ENCODE data around the gene COG8. TPM values are rescaled to one million over a fixed set of nuclear protein-coding genes. Genes with fewer than 3 reads are reported as not detected.

COG8 gene
- total and polyA plus RNA-seq, 4 donors, result 11.2 to 37.4 (median 24.2) TPM

DNA sequence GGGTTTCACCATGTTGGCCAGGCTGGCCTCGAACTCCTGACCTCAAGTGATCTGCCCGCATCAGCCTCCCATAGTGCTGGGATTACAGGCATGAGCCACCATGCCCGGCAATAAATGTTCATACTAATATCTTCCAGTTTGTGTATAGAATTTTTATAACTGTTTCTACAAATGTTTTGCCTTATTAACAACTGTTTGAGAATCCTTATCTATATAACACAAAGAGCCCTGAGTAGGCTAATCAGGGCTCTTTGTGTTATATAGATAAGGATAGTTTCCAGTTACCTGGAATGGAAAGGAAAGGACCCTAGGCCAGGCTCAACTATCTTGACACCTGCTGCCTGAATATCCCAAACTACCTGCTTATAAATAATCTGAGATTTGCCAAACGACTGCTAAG lies 29.5 kb upstream of the COG8 start:
- Histone ChIP-seq H3K36me3 (ENCODE audit: control insufficient read depth in 4 of 4, insufficient read depth in 3 of 4, low read depth in 1 of 4, low read length in 3 of 4) (peaks cover 10 to 55% (median 47%) of the 10 kb centered on the region in 4 donors), H3K4me1 (ENCODE audit: control insufficient read depth in 4 of 4, insufficient read depth in 4 of 4, low read length in 3 of 4) (peaks cover 0 to 13% (median 10%) of the 10 kb centered on the region in 4 donors), H3K4me3 (ENCODE audit: low read depth in 1 of 3, low read length in 3 of 3) (no peak overlapping the region), H3K27ac (ENCODE audit: low read depth in 1 of 2, low read length in 2 of 2) (no peak overlapping the region), H3K9me3 (ENCODE audit: control insufficient read depth in 4 of 4, low read length in 3 of 4) (no peaks in the 10 kb centered on the region), H3K27me3 (ENCODE audit: control insufficient read depth in 4 of 4, insufficient read depth in 4 of 4, low read length in 3 of 4) (no peaks in the 10 kb centered on the region), H3K9ac (ENCODE audit: low read depth in 1 of 2, low read length in 2 of 2) (no peak overlapping the region)
- WGBS, result 98% methylated on average over 4 of the region's 4 CpGs
- DNase-seq (ENCODE audit: low spot score), result no peak
- TF ChIP-seq FOXA1 (IDR thresholded peaks at IDR 0.05) (no peak), YY1 (IDR thresholded peaks at IDR 0.05) (no peak), JUND (IDR thresholded peaks at IDR 0.05) (no peak), NR2F2 (IDR thresholded peaks at IDR 0.05) (no peak), TAF1 (conservative IDR thresholded peaks at IDR 0.05) (no peak), HNF4G (IDR thresholded peaks at IDR 0.05) (no peak), ZBTB33 (IDR thresholded peaks at IDR 0.05) (no peak), RAD21 (IDR thresholded peaks at IDR 0.05) (no peak)
- TF ChIP-seq, protein P1, sequence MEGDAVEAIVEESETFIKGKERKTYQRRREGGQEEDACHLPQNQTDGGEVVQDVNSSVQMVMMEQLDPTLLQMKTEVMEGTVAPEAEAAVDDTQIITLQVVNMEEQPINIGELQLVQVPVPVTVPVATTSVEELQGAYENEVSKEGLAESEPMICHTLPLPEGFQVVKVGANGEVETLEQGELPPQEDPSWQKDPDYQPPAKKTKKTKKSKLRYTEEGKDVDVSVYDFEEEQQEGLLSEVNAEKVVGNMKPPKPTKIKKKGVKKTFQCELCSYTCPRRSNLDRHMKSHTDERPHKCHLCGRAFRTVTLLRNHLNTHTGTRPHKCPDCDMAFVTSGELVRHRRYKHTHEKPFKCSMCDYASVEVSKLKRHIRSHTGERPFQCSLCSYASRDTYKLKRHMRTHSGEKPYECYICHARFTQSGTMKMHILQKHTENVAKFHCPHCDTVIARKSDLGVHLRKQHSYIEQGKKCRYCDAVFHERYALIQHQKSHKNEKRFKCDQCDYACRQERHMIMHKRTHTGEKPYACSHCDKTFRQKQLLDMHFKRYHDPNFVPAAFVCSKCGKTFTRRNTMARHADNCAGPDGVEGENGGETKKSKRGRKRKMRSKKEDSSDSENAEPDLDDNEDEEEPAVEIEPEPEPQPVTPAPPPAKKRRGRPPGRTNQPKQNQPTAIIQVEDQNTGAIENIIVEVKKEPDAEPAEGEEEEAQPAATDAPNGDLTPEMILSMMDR (IDR thresholded peaks at IDR 0.05; ENCODE audit: low read depth, low read length, missing input control), result no peak
- TF ChIP-seq, protein P2, sequence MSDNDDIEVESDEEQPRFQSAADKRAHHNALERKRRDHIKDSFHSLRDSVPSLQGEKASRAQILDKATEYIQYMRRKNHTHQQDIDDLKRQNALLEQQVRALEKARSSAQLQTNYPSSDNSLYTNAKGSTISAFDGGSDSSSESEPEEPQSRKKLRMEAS (IDR thresholded peaks at IDR 0.05), result no peak

- TF ChIP-seq FOXA2 (IDR thresholded peaks at IDR 0.05), result no peak
- TF ChIP-seq HNF4A (conservative IDR thresholded peaks at IDR 0.05), result no peak
- TF ChIP-seq, protein P1 (IDR thresholded peaks at IDR 0.05; ENCODE audit: low read depth, low read length, missing input control), result no peak
- TF ChIP-seq, protein P2 (IDR thresholded peaks at IDR 0.05), result no peak
- TF ChIP-seq FOXA1 (IDR thresholded peaks at IDR 0.05), result no peak
- no peak for TF ChIP-seq GABPA (IDR thresholded peaks at IDR 0.05 in 1 of 2, conservative IDR thresholded peaks at IDR 0.05 in 1 of 2)
- no peak for TF ChIP-seq SP1 (IDR thresholded peaks at IDR 0.05)
- no peak for TF ChIP-seq RXRA (IDR thresholded peaks at IDR 0.05)
- no peak for TF ChIP-seq HNF4G (IDR thresholded peaks at IDR 0.05)
- TF ChIP-seq JUND (IDR thresholded peaks at IDR 0.05), result no peak
- no peak for TF ChIP-seq EGR1 (IDR thresholded peaks at IDR 0.05; ENCODE audit: low read depth in 2 of 2)
- TF ChIP-seq ATF3 (IDR thresholded peaks at IDR 0.05), result no peak
- no peak for TF ChIP-seq TAF1 (conservative IDR thresholded peaks at IDR 0.05)
- no peak for TF ChIP-seq NR2F2 (IDR thresholded peaks at IDR 0.05)
- TF ChIP-seq, protein P3, sequence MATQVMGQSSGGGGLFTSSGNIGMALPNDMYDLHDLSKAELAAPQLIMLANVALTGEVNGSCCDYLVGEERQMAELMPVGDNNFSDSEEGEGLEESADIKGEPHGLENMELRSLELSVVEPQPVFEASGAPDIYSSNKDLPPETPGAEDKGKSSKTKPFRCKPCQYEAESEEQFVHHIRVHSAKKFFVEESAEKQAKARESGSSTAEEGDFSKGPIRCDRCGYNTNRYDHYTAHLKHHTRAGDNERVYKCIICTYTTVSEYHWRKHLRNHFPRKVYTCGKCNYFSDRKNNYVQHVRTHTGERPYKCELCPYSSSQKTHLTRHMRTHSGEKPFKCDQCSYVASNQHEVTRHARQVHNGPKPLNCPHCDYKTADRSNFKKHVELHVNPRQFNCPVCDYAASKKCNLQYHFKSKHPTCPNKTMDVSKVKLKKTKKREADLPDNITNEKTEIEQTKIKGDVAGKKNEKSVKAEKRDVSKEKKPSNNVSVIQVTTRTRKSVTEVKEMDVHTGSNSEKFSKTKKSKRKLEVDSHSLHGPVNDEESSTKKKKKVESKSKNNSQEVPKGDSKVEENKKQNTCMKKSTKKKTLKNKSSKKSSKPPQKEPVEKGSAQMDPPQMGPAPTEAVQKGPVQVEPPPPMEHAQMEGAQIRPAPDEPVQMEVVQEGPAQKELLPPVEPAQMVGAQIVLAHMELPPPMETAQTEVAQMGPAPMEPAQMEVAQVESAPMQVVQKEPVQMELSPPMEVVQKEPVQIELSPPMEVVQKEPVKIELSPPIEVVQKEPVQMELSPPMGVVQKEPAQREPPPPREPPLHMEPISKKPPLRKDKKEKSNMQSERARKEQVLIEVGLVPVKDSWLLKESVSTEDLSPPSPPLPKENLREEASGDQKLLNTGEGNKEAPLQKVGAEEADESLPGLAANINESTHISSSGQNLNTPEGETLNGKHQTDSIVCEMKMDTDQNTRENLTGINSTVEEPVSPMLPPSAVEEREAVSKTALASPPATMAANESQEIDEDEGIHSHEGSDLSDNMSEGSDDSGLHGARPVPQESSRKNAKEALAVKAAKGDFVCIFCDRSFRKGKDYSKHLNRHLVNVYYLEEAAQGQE (IDR thresholded peaks at IDR 0.05), result no peak
- TF ChIP-seq YY1 (IDR thresholded peaks at IDR 0.05), result no peak
- TF ChIP-seq ZBTB33 (IDR thresholded peaks at IDR 0.05), result no peak
- no peak for TF ChIP-seq RAD21 (IDR thresholded peaks at IDR 0.05)
- Histone ChIP-seq H3K27me3 (ENCODE audit: control insufficient read depth in 4 of 4, insufficient read depth in 4 of 4, low read length in 3 of 4) (no peaks in the 10 kb centered on the region), H3K9ac (ENCODE audit: low read depth in 1 of 2, low read length in 2 of 2) (no peak overlapping the region), H3K9me3 (ENCODE audit: control insufficient read depth in 4 of 4, low read length in 3 of 4) (no peaks in the 10 kb centered on the region), H3K27ac (ENCODE audit: low read depth in 1 of 2, low read length in 2 of 2) (no peak overlapping the region), H3K36me3 (ENCODE audit: control insufficient read depth in 4 of 4, insufficient read depth in 3 of 4, low read depth in 1 of 4, low read length in 3 of 4) (peaks cover 10 to 55% (median 49%) of the 10 kb centered on the region in 4 donors), H3K4me3 (ENCODE audit: low read depth in 1 of 3, low read length in 3 of 3) (no peak overlapping the region), H3K4me1 (ENCODE audit: control insufficient read depth in 4 of 4, insufficient read depth in 4 of 4, low read length in 3 of 4) (peaks cover 0 to 4% (median 3%) of the 10 kb centered on the region in 4 donors)
- DNase-seq (ENCODE audit: low spot score), result no peak
- 81% methylated on average over 7 of the region's 7 CpGs for WGBS
These were observed 28.6 kb upstream of the COG8 start for GRCh38 chr16:69367980-69368379.
